Mesenchymal stem cell (in vitro differentiated cells and primary cell): ENCODE measurements around the gene CRTC1.
A peak's percentile ranks its signal among the peaks of the same experiment; 100 is the strongest.

Experiments used
- DNase-seq: peaks from one replicate; pipeline ENCODE4 v3.0.0-alpha.2; 2013
- H2AFZ ChIP-seq: one replicate; pipeline ENCODE4 v1.6.1; 2013; ENCODE audit warnings: low read depth, mild to moderate bottlenecking, control low read depth, inconsistent platforms, low read length, moderate library complexity
- H2AK5ac ChIP-seq: 2 replicates; pipeline ENCODE4 v1.6.1; 2013; ENCODE audit warnings: low read length, moderate library complexity, mild to moderate bottlenecking, inconsistent platforms; ENCODE audit not compliant: severe bottlenecking
- H2BK120ac ChIP-seq: one replicate; pipeline ENCODE4 v1.6.1; 2013; ENCODE audit warnings: low read depth, mild to moderate bottlenecking, inconsistent platforms, low read length, moderate library complexity
- H2BK12ac ChIP-seq, 2 experiments: one replicate each; pipeline ENCODE4 v1.6.1; 2013; ENCODE audit warnings: inconsistent platforms in 2 of 2, low read length in 2 of 2, mild to moderate bottlenecking in 2 of 2, moderate library complexity in 2 of 2, control low read depth in 1 of 2
- H2BK15ac ChIP-seq: one replicate; pipeline ENCODE4 v1.6.1; 2013; ENCODE audit warnings: mild to moderate bottlenecking, low read depth, inconsistent platforms; ENCODE audit not compliant: poor library complexity, severe bottlenecking
- H2BK5ac ChIP-seq: 2 replicates; pipeline ENCODE4 v1.6.1; 2013; ENCODE audit warnings: low read depth, mild to moderate bottlenecking, low read length, control low read depth, inconsistent platforms; ENCODE audit not compliant: poor library complexity, severe bottlenecking
- H3K14ac ChIP-seq, 2 experiments: one replicate each; pipeline ENCODE4 v1.6.1; 2013; ENCODE audit warnings: inconsistent platforms in 2 of 2, low read length in 2 of 2, control low read depth in 1 of 2, mild to moderate bottlenecking in 1 of 2, moderate library complexity in 1 of 2
- H3K18ac ChIP-seq, 2 experiments: one replicate each; pipeline ENCODE4 v1.6.1; 2013; ENCODE audit warnings: inconsistent platforms in 2 of 2, low read length in 2 of 2, control low read depth in 1 of 2, low read depth in 1 of 2, mild to moderate bottlenecking in 1 of 2
- H3K23ac ChIP-seq, 2 experiments: one replicate each; pipeline ENCODE4 v1.6.1; 2013; ENCODE audit warnings: inconsistent platforms in 2 of 2, low read length in 2 of 2, mild to moderate bottlenecking in 2 of 2, moderate library complexity in 2 of 2, control low read depth in 1 of 2
- H3K27ac ChIP-seq: 2 replicates; pipeline ENCODE4 v1.5.1; 2013; ENCODE audit warnings: mild to moderate bottlenecking, moderate library complexity, low read length, control low read depth, inconsistent platforms; ENCODE audit not compliant: poor library complexity, severe bottlenecking
- H3K27me3 ChIP-seq, 2 experiments: 2 replicates each; pipeline versions ENCODE4 v1.6.1 to v1.7.0; 2013; ENCODE audit warnings: low read length in 2 of 2, mild to moderate bottlenecking in 2 of 2, moderate library complexity in 2 of 2, control low read depth in 1 of 2, inconsistent platforms in 1 of 2; ENCODE audit not compliant: control insufficient read depth in 1 of 2, insufficient read depth in 1 of 2
- H3K36me3 ChIP-seq, 2 experiments: 2 replicates each; pipeline versions ENCODE4 v1.6.1 to v1.7.0; 2013; ENCODE audit warnings: low read length in 2 of 2, control low read depth in 1 of 2, inconsistent platforms in 1 of 2, low read depth in 1 of 2, mild to moderate bottlenecking in 1 of 2; ENCODE audit not compliant: insufficient read depth in 2 of 2, control insufficient read depth in 1 of 2
- H3K4ac ChIP-seq, 2 experiments: one replicate each; pipeline ENCODE4 v1.6.1; 2013; ENCODE audit warnings: inconsistent platforms in 2 of 2, low read length in 2 of 2, mild to moderate bottlenecking in 2 of 2, moderate library complexity in 2 of 2, control low read depth in 1 of 2, low read depth in 1 of 2
- H3K4me1 ChIP-seq: 2 replicates; pipeline ENCODE4 v1.6.1; 2013; ENCODE audit warnings: low read depth, low read length, control low read depth; ENCODE audit not compliant: control insufficient read depth, insufficient read depth
- H3K4me2 ChIP-seq: 2 replicates; pipeline ENCODE4 v1.6.1; 2013; ENCODE audit warnings: low read length, mild to moderate bottlenecking, inconsistent platforms; ENCODE audit not compliant: poor library complexity, severe bottlenecking
- H3K4me3 ChIP-seq, 2 experiments: 2 replicates each; pipeline versions ENCODE4 v1.5.1 to v1.7.0; 2013; ENCODE audit warnings: low read length in 2 of 2, mild to moderate bottlenecking in 2 of 2, control low read depth in 1 of 2, low read depth in 1 of 2; ENCODE audit not compliant: insufficient read depth in 1 of 2
- H3K79me1 ChIP-seq: replicated peaks from 2 replicates; pipeline ENCODE4 v1.6.1; 2013; ENCODE audit warnings: mild to moderate bottlenecking, control low read depth, low read length, inconsistent platforms; ENCODE audit not compliant: poor library complexity, severe bottlenecking
- H3K9ac ChIP-seq: 2 replicates; pipeline ENCODE4 v1.7.0; 2013; ENCODE audit warnings: mild to moderate bottlenecking, low read length, moderate library complexity
- H3K9me3 ChIP-seq: 2 replicates; pipeline ENCODE4 v1.7.0; 2013; ENCODE audit warnings: mild to moderate bottlenecking, low read length; ENCODE audit not compliant: control insufficient read depth
- H4K8ac ChIP-seq: one replicate; pipeline ENCODE4 v1.6.1; 2013; ENCODE audit warnings: inconsistent platforms, mild to moderate bottlenecking, low read length, moderate library complexity
- H4K91ac ChIP-seq: one replicate; pipeline ENCODE4 v1.6.1; 2013; ENCODE audit warnings: mild to moderate bottlenecking, low read length, inconsistent platforms
- WGBS: methylation state at CpG from one replicate; pipeline ENCODE4 v1.1.7; 2013; ENCODE audit warnings: mixed read lengths; 5-methylcytosine and 5-hydroxymethylcytosine counted together

Gene CRTC1

DNA sequence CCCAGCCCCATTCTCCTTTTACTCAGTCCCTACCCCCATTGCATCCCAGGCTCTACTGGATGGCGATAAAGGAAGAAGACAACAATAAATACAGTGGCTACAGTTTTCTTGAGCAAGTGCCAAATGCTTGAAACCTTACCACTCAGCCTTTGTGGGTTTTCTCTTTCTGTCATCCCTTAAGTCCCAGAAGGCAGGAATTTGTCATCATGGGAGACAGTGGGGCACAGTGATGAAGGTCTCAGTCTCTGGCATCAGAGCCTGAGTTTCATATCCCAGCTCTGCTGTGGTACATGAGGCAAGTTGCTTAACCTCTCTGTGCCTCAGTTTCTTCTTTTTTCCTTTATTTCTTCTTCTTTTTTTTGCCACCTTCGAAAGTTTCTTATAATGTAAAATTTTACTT is 112.8 kb downstream of the CRTC1 start:
- no peak overlapping the region for H2AK5ac ChIP-seq
- H3K9me3 ChIP-seq: no peaks in the 10 kb centered on the region
- H3K27me3 ChIP-seq: peaks cover 58 to 86% of the 10 kb centered on the region in 2 experiments
- H3K36me3 ChIP-seq: no peaks in the 10 kb centered on the region
- no peak overlapping the region for H4K8ac ChIP-seq
- no peak overlapping the region for H3K14ac ChIP-seq
- H3K9ac ChIP-seq: peak overlapping the region; percentile 15
- no peak overlapping the region for H3K4me2 ChIP-seq
- H2BK15ac ChIP-seq: no peak overlapping the region
- no peak overlapping the region for H2AFZ ChIP-seq
- H3K4me3 ChIP-seq: no peak overlapping the region
- DNase-seq: no peak
- no peak overlapping the region for H3K18ac ChIP-seq
- no peak overlapping the region for H3K27ac ChIP-seq
- no peak overlapping the region for H4K91ac ChIP-seq
- WGBS: 56% methylated on average over 1 of the region's 2 CpGs
- no peak overlapping the region for H2BK5ac ChIP-seq
- no peaks in the 10 kb centered on the region for H3K79me1 ChIP-seq
- no peak overlapping the region for H2BK12ac ChIP-seq
- no peak overlapping the region for H3K4ac ChIP-seq
- peaks cover 10% of the 10 kb centered on the region for H3K4me1 ChIP-seq
- no peak overlapping the region for H3K23ac ChIP-seq
- no peak overlapping the region for H2BK120ac ChIP-seq

DNA sequence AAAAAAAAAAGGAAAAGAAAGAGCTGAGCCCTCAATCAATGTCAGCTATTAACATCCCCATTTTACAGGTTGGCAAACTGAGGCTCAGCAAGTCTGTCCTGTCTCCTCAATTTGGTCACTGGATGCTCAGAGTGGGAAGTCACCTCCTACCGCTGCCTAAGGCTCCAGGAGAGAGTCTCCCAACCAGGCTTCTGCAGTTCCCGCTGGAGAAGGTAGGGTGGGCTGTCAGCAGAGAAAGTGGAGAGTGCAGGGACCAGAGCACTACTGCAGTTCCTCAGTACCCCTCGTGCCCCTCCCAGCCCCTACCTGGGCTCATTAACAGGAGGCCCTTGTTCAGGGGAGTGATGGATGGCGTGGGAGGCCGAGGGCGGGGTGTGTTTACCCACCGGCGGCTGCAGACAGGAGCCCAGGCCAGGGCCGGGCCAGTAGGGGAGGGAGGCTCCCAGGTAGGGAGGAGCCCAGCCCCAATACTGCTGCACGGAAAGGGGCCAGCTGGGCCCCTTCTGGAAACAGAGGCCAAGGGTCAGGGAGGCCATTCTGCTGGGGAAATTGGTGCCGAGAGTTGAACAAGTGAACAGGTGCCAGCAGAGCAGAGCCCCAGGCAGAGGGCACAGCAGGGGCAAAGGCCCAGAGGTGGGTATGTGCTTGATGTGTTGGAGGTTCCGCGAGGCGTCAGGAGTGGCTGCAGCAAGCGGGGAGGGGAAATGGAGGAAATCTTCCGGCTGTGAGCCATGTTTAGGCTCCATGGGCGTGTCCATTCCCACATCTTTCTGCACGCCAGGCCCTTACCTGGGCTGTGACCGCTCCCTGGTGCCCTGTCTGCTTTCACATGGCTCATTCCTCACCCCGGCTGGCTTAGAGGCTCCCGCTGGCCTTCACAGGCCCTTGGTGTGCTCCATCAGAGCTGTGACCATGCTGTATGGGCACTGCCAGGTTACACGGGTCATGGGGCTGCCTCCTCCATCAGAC is 115.2 kb downstream of the CRTC1 start:
- Histone ChIP-seq H3K27me3 (peaks cover 48 to 72% of the 10 kb centered on the region in 2 experiments), H3K9me3 (no peaks in the 10 kb centered on the region), H3K4me2 (no peak overlapping the region), H2BK5ac (no peak overlapping the region), H3K23ac (peak overlapping the region in 1 of 2 experiments; percentile 42), H2AK5ac (no peak overlapping the region), H3K4me3 (no peak overlapping the region), H3K18ac (no peak overlapping the region), H3K79me1 (no peaks in the 10 kb centered on the region), H2BK120ac (no peak overlapping the region), H3K36me3 (no peaks in the 10 kb centered on the region), H3K27ac (no peak overlapping the region), H2BK15ac (no peak overlapping the region), H3K9ac (no peak overlapping the region), H3K14ac (no peak overlapping the region), H2BK12ac (no peak overlapping the region), H4K8ac (no peak overlapping the region), H3K4ac (no peak overlapping the region), H3K4me1 (peaks cover 5% of the 10 kb centered on the region), H4K91ac (no peak overlapping the region), H2AFZ (no peak overlapping the region)
- WGBS: 55% methylated on average over 20 of the region's 22 CpGs
- no peak for DNase-seq

DNA sequence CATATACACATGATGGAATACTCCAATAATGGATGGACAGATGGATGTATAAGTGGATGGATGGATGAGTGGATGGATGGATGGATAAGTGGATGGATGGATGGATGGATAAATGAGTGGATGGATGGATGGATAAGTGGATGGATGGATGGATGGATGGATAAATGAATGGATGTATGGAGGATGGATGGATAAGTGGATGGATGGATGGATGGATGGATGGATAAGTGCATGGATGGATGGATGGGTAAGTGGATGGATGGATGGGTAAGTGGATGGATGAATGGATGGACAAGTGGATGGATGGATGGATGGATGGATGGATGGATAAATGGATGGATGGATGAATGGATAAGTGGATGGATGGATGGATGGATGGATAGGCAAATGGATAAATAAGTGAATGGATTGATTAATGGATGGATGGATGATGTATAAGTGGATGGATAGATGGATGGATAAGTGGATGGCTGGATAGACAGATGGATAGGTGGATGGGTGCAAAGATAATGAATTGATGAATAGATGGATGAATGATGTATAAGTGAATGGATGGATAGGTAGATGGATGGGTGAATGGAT is 116.0 kb downstream of the CRTC1 start:
- no peak overlapping the region for H2AFZ ChIP-seq
- no peak overlapping the region for H3K23ac ChIP-seq
- H2BK15ac ChIP-seq: no peak overlapping the region
- no peaks in the 10 kb centered on the region for H3K36me3 ChIP-seq
- no peak overlapping the region for H4K8ac ChIP-seq
- H3K4me1 ChIP-seq: peaks cover 5% of the 10 kb centered on the region
- H2BK5ac ChIP-seq: no peak overlapping the region
- H3K4ac ChIP-seq: no peak overlapping the region
- no peaks in the 10 kb centered on the region for H3K9me3 ChIP-seq
- H3K79me1 ChIP-seq: no peaks in the 10 kb centered on the region
- no peak for DNase-seq
- peaks cover 48 to 66% of the 10 kb centered on the region in 2 experiments for H3K27me3 ChIP-seq
- H3K18ac ChIP-seq: no peak overlapping the region
- no peak overlapping the region for H3K27ac ChIP-seq
- H3K9ac ChIP-seq: no peak overlapping the region
- no peak overlapping the region for H3K4me3 ChIP-seq
- no peak overlapping the region for H2AK5ac ChIP-seq
- no peak overlapping the region for H3K4me2 ChIP-seq
- no peak overlapping the region for H2BK120ac ChIP-seq
- no peak overlapping the region for H4K91ac ChIP-seq
- H3K14ac ChIP-seq: no peak overlapping the region
- no peak overlapping the region for H2BK12ac ChIP-seq

DNA sequence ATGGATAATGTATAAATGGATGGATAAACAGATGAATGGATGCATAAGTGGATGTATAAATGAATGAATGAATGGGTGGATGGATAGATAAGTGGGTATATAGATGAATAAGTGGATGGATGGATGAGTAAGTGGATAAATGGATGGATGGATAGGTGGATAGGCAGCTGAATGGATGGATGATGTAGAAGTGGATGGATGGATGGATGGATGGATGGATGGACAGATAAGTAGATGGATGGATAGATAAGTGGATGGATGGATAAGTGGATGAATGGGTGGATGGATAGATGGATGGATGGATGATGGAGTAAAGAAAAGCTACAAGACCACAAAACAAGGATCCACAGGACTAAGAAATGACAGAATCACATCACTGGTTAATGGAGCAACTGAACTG is 116.6 kb downstream of the CRTC1 start:
- Histone ChIP-seq H2BK120ac (no peak overlapping the region), H3K27me3 (peaks cover 48 to 60% of the 10 kb centered on the region in 2 experiments), H3K9me3 (no peaks in the 10 kb centered on the region), H3K23ac (no peak overlapping the region), H3K4me3 (no peak overlapping the region), H3K4ac (no peak overlapping the region), H3K36me3 (no peaks in the 10 kb centered on the region), H2BK15ac (no peak overlapping the region), H4K8ac (no peak overlapping the region), H3K27ac (no peak overlapping the region), H3K18ac (no peak overlapping the region), H2AK5ac (no peak overlapping the region), H3K4me1 (peaks cover 5% of the 10 kb centered on the region), H2BK5ac (no peak overlapping the region), H2AFZ (no peak overlapping the region), H3K79me1 (no peaks in the 10 kb centered on the region), H4K91ac (no peak overlapping the region), H2BK12ac (no peak overlapping the region), H3K4me2 (no peak overlapping the region), H3K14ac (no peak overlapping the region), H3K9ac (no peak overlapping the region)
- DNase-seq: no peak
